Neural progenitor cell (in vitro differentiated cells): Measurements from ENCODE around the gene SLC15A3. TPM values are rescaled to one million over a fixed set of nuclear protein-coding genes. Genes with fewer than 3 reads are reported as not detected.

Source experiments
- DNase-seq: peaks from one replicate; pipeline ENCODE4 v3.0.0-alpha.2; 2016; ENCODE audit warnings: low spot score
- H2AFZ ChIP-seq: fragments of 200-600 bp; sonication (generic); replicated peaks from 2 replicates; pipeline ENCODE4 v1.6.1; 2016; ENCODE audit warnings: antibody characterized with exemption
- H3F3A ChIP-seq: fragments of 200-600 bp; sonication (generic); 2 replicates; pipeline ENCODE4 v1.6.1; 2016; ENCODE audit warnings: antibody characterized with exemption, low read depth
- H3K27ac ChIP-seq: fragments of 200-600 bp; sonication (generic); 2 replicates; pipeline ENCODE4 v1.5.1; 2016; ENCODE audit warnings: mild to moderate bottlenecking
- H3K27me3 ChIP-seq: fragments of 200-600 bp; sonication (generic); 2 replicates; pipeline ENCODE4 v1.6.1; 2016; ENCODE audit warnings: mild to moderate bottlenecking, moderate library complexity
- H3K36me3 ChIP-seq: fragments of 200-600 bp; sonication (generic); 2 replicates; pipeline ENCODE4 v1.5.1; 2016
- H3K4me1 ChIP-seq: fragments of 200-600 bp; sonication (generic); 2 replicates; pipeline ENCODE4 v1.6.1; 2016; ENCODE audit warnings: mixed run types
- H3K4me2 ChIP-seq: fragments of 200-600 bp; sonication (generic); 2 replicates; pipeline ENCODE4 v1.6.1; 2016
- H3K4me3 ChIP-seq: fragments of 200-600 bp; sonication (generic); 2 replicates; pipeline ENCODE4 v1.5.1; 2016
- H3K79me2 ChIP-seq: fragments of 200-600 bp; sonication (generic); 2 replicates; pipeline ENCODE4 v1.6.1; 2016; ENCODE audit warnings: low read depth
- H3K9ac ChIP-seq: fragments of 200-600 bp; sonication (generic); 2 replicates; pipeline ENCODE4 v1.6.1; 2016
- H3K9me3 ChIP-seq: fragments of 200-600 bp; sonication (generic); 2 replicates; pipeline ENCODE4 v1.5.1; 2016; ENCODE audit warnings: low read depth
- H4K20me1 ChIP-seq: fragments of 200-600 bp; sonication (generic); 2 replicates; pipeline ENCODE4 v1.6.1; 2016; ENCODE audit warnings: low read depth
- H3K27ac Mint-ChIP-seq: 3 replicates; pipeline ENCODE4 v1.8.0; 2021; ENCODE audit warnings: mixed read lengths
- H3K27me3 Mint-ChIP-seq: 2 replicates; pipeline ENCODE4 v1.8.0; 2022; ENCODE audit warnings: low read depth, mild to moderate bottlenecking, inconsistent platforms, moderate library complexity, mixed read lengths; ENCODE audit not compliant: insufficient read depth
- H3K36me3 Mint-ChIP-seq: 3 replicates; pipeline ENCODE4 v1.8.0; 2021; ENCODE audit warnings: mixed read lengths
- H3K4me1 Mint-ChIP-seq: 3 replicates; pipeline ENCODE4 v1.8.0; 2021; ENCODE audit warnings: mixed read lengths
- H3K4me3 Mint-ChIP-seq: 3 replicates; pipeline ENCODE4 v1.8.0; 2021; ENCODE audit warnings: mild to moderate bottlenecking, moderate library complexity, mixed read lengths
- H3K9me3 Mint-ChIP-seq: 3 replicates; pipeline ENCODE4 v1.8.0; 2020; ENCODE audit warnings: mixed read lengths
- EZH2 ChIP-seq: fragments of 200-600 bp; sonication (generic); IDR thresholded peaks from 2 replicates; pipeline ENCODE4 v1.6.1; 2017; ENCODE audit warnings: antibody characterized with exemption, mild to moderate bottlenecking, moderate library complexity
- EZH2phosphoT487 ChIP-seq: fragments of 200-600 bp; sonication (generic); IDR thresholded peaks from 2 replicates; pipeline ENCODE4 v1.6.1; 2017; ENCODE audit warnings: antibody characterized with exemption
- total RNA-seq: library from RNA; depleted of rRNA; stranded (reverse); fragments of >200 nt; gene quantifications from 2 replicates; pipeline ENCODE4 v1.2.3, GENCODE V29; 2015; ENCODE audit warnings: low replicate concordance
- TF ChIP-seq, protein P1 (sequence below): fragments of 200-600 bp; sonication (generic); IDR thresholded peaks from 2 replicates; pipeline ENCODE4 v1.5.1; 2017; ENCODE audit warnings: antibody characterized with exemption, mild to moderate bottlenecking

Gene SLC15A3
- total RNA-seq, 1 donor from 2014 or later, result 1.4 TPM

DNA sequence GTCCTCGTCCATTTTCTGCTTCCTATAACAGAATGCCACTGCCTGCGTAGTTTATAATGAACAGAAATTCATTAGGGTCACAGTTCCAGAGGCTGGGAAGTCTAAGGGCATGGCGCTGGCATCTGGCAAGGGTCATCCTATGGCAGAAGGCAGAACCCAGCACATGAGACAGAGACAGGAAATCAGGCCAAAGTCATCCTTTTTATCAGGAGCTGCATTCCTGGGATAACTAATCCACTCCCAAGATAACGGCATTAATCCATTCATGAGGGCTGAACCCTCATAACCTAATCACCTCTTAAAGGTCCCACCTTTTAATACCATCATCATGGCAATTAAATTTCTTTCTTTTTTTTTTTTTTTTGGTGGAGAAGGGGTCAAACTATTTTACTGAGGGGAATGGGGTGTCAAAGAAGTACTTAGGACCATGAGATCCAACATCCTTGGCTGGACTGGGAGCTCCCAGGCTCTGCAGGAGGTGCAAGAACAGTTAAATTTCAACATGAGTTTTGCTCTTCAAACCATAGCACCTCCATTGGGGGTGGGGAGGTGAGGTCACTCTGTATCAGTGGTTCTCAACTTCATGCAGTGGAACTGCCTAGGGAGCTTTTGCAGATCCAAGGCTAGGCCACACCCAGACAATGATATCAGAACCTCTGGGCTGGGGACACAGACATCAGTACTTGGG is 33.6 kb downstream of the SLC15A3 start:
- H3K9me3 ChIP-seq, result no peaks in the 10 kb centered on the region
- Mint-ChIP-seq H3K27me3 (peaks cover 10% of the 10 kb centered on the region), H3K4me3 (no peak overlapping the region), H3K27ac (no peak overlapping the region), H3K9me3 (no peaks in the 10 kb centered on the region), H3K36me3 (peaks cover 22% of the 10 kb centered on the region), H3K4me1 (peaks cover 37% of the 10 kb centered on the region)
- no peak overlapping the region for H3K4me3 ChIP-seq
- H3K4me2 ChIP-seq, result no peak overlapping the region
- H3K9ac ChIP-seq, result no peak overlapping the region
- no peaks in the 10 kb centered on the region for H3K27me3 ChIP-seq
- no peak overlapping the region for H2AFZ ChIP-seq
- peaks cover 26% of the 10 kb centered on the region for H4K20me1 ChIP-seq
- peaks cover 38% of the 10 kb centered on the region for H3K79me2 ChIP-seq
- peaks cover 7% of the 10 kb centered on the region for H3K4me1 ChIP-seq
- TF ChIP-seq EZH2 (no peak), EZH2phosphoT487 (no peak)
- TF ChIP-seq, protein P1, sequence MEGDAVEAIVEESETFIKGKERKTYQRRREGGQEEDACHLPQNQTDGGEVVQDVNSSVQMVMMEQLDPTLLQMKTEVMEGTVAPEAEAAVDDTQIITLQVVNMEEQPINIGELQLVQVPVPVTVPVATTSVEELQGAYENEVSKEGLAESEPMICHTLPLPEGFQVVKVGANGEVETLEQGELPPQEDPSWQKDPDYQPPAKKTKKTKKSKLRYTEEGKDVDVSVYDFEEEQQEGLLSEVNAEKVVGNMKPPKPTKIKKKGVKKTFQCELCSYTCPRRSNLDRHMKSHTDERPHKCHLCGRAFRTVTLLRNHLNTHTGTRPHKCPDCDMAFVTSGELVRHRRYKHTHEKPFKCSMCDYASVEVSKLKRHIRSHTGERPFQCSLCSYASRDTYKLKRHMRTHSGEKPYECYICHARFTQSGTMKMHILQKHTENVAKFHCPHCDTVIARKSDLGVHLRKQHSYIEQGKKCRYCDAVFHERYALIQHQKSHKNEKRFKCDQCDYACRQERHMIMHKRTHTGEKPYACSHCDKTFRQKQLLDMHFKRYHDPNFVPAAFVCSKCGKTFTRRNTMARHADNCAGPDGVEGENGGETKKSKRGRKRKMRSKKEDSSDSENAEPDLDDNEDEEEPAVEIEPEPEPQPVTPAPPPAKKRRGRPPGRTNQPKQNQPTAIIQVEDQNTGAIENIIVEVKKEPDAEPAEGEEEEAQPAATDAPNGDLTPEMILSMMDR, result no peak
- peaks cover 30% of the 10 kb centered on the region for H3F3A ChIP-seq
- DNase-seq, result no peak
- no peaks in the 10 kb centered on the region for H3K36me3 ChIP-seq
- no peak overlapping the region for H3K27ac ChIP-seq

GRCh38 chr11:60917267-60917666 is 34.7 kb downstream of the SLC15A3 start:
- H3K9me3 ChIP-seq, result no peaks in the 10 kb centered on the region
- Mint-ChIP-seq H3K36me3 (peaks cover 17% of the 10 kb centered on the region), H3K9me3 (no peaks in the 10 kb centered on the region), H3K4me3 (peak overlapping the region; percentile 46), H3K27ac (no peak overlapping the region), H3K4me1 (peaks cover 43% of the 10 kb centered on the region), H3K27me3 (peaks cover 10% of the 10 kb centered on the region)
- H3K4me3 ChIP-seq, result no peak overlapping the region
- no peak overlapping the region for H3K27ac ChIP-seq
- H3F3A ChIP-seq, result peaks cover 31% of the 10 kb centered on the region
- H3K4me1 ChIP-seq, result peaks cover 17% of the 10 kb centered on the region
- no peaks in the 10 kb centered on the region for H3K36me3 ChIP-seq
- no peaks in the 10 kb centered on the region for H3K27me3 ChIP-seq
- TF ChIP-seq, protein P1, result no peak
- TF ChIP-seq EZH2phosphoT487, result no peak
- no peak for TF ChIP-seq EZH2
- no peak overlapping the region for H2AFZ ChIP-seq
- H4K20me1 ChIP-seq, result peaks cover 26% of the 10 kb centered on the region
- H3K4me2 ChIP-seq, result no peak overlapping the region
- DNase-seq, result no peak
- no peak overlapping the region for H3K9ac ChIP-seq
- H3K79me2 ChIP-seq, result peaks cover 38% of the 10 kb centered on the region

- H3K9me3 ChIP-seq, result no peaks in the 10 kb centered on the region
- H3K9me3 Mint-ChIP-seq, result no peaks in the 10 kb centered on the region
- no peak overlapping the region for H3K4me2 ChIP-seq
- DNase-seq, result no peak
- no peaks in the 10 kb centered on the region for H3K36me3 ChIP-seq
- H2AFZ ChIP-seq, result no peak overlapping the region
- peaks cover 19% of the 10 kb centered on the region for H3K4me1 ChIP-seq
- peaks cover 10% of the 10 kb centered on the region for H3K27me3 Mint-ChIP-seq
- no peak overlapping the region for H3K9ac ChIP-seq
- H3F3A ChIP-seq, result peaks cover 31% of the 10 kb centered on the region
- TF ChIP-seq EZH2phosphoT487, result no peak
- TF ChIP-seq EZH2, result no peak
- TF ChIP-seq, protein P1, result no peak
- H3K36me3 Mint-ChIP-seq, result peaks cover 14% of the 10 kb centered on the region
- no peak overlapping the region for H3K4me3 ChIP-seq
- H3K4me1 Mint-ChIP-seq, result peaks cover 46% of the 10 kb centered on the region
- H3K27ac Mint-ChIP-seq, result no peak overlapping the region
- H3K79me2 ChIP-seq, result peaks cover 38% of the 10 kb centered on the region
- H3K4me3 Mint-ChIP-seq, result peak overlapping the region; percentile 46
- H3K27me3 ChIP-seq, result peaks cover 3% of the 10 kb centered on the region
- peaks cover 26% of the 10 kb centered on the region for H4K20me1 ChIP-seq
- no peak overlapping the region for H3K27ac ChIP-seq
These were observed 35.2 kb downstream of the SLC15A3 start for GRCh38 chr11:60916669-60917206.
